HL-60 (cell line): ENCODE data around the gene ATP8A1.

Experiments
- DNase-seq, 2 experiments: peaks; one replicate each; pipeline ENCODE4 v3.0.0-alpha.2; 2010 to 2020; ENCODE audit warnings: low read depth in 1 of 2, low spot score in 1 of 2
- H3K27ac ChIP-seq: fragments of 250-450 bp; sonication (Bioruptor Pico); replicated peaks from 2 replicates; pipeline ENCODE4 v1.5.1; 2020; ENCODE audit warnings: mild to moderate bottlenecking, moderate library complexity
- H3K27me3 ChIP-seq: fragments of 250-450 bp; sonication (Bioruptor Pico); 2 replicates; pipeline ENCODE4 v1.5.1; 2021; ENCODE audit warnings: mild to moderate bottlenecking, moderate library complexity; ENCODE audit not compliant: insufficient read depth, poor library complexity, severe bottlenecking
- H3K4me3 ChIP-seq: replicated peaks from 2 replicates; pipeline ENCODE4 v1.5.1; 2011; ENCODE audit warnings: mild to moderate bottlenecking, control low read depth, low read length; ENCODE audit not compliant: insufficient read depth
- CTCF ChIP-seq: IDR thresholded peaks from one replicate; pipeline ENCODE4 v1.5.1; 2011; ENCODE audit warnings: low read length, control low read depth, inconsistent platforms; ENCODE audit not compliant: insufficient read depth
- GABPA ChIP-seq: IDR thresholded peaks from 2 replicates; pipeline ENCODE4 v1.6.1; 2012; ENCODE audit warnings: low read depth
- POLR2AphosphoS5 ChIP-seq: IDR thresholded peaks from 2 replicates; pipeline ENCODE4 v1.6.1; 2012; ENCODE audit warnings: low read depth
- REST ChIP-seq: IDR thresholded peaks from 2 replicates; pipeline ENCODE4 v1.6.1; 2012; ENCODE audit warnings: low read depth; ENCODE audit not compliant: insufficient replicate concordance
- SPI1 ChIP-seq: IDR thresholded peaks from 2 replicates; pipeline ENCODE4 v1.6.1; 2012; ENCODE audit warnings: low read depth, mild to moderate bottlenecking, borderline replicate concordance

Gene ATP8A1

DNA sequence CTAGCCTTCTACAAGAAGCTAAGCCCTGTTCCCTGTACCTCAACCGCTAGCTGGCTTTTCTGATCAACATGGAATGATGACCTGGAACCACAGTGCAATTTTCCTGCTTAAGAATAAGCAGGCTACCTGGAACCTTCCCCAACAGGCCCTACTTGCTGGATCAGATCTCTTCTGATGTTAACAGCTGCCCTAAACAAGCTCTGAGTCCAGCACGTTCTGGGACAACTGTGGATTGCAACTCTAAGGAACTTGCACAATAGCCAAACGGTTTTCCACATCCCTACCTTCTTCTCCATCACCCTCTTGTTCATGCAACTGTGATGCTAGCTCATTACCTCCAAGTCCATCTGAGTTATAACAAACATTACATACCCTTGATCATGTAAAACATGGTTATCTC lies 19.8 kb downstream of the ATP8A1 start:
- DNase-seq, result no peak
- Histone ChIP-seq H3K27ac (no peak overlapping the region), H3K4me3 (no peak overlapping the region), H3K27me3 (no peaks in the 10 kb centered on the region)
- TF ChIP-seq SPI1 (no peak), POLR2AphosphoS5 (no peak)

DNA sequence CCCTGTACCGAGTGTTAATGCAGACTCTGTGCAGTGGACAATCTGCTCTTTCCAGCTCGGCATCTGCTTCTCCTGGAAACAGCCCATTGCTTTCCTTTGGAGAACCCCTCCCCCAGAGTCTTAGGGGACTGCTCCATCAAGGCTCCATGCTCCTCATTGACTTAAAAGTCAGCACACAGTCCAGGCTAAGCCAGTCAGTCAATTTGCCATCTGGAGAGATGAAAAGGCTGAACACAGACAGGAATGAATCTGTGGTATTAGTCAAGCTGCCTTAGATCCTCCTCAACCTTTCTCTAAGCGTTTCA lies 20.3 kb downstream of the ATP8A1 start:
- no peak for TF ChIP-seq GABPA
- TF ChIP-seq REST, result no peak
- TF ChIP-seq CTCF, result no peak
- TF ChIP-seq POLR2AphosphoS5, result no peak
- no peak for TF ChIP-seq SPI1
- no peak for DNase-seq
- no peak overlapping the region for H3K4me3 ChIP-seq
- H3K27ac ChIP-seq, result no peak overlapping the region
- H3K27me3 ChIP-seq, result no peaks in the 10 kb centered on the region

- no peak for TF ChIP-seq POLR2AphosphoS5
- no peak for TF ChIP-seq GABPA
- TF ChIP-seq SPI1, result no peak
- TF ChIP-seq CTCF, result no peak
- TF ChIP-seq REST, result no peak
- no peak overlapping the region for H3K27ac ChIP-seq
- no peak overlapping the region for H3K4me3 ChIP-seq
- no peaks in the 10 kb centered on the region for H3K27me3 ChIP-seq
- no peak for DNase-seq
Observed at GRCh38 chr4:42633605-42634388, 23.1 kb downstream of the ATP8A1 start.

GRCh38 chr4:42632653-42633382 lies 24.1 kb downstream of the ATP8A1 start:
- TF ChIP-seq POLR2AphosphoS5 (no peak), SPI1 (no peak), CTCF (no peak), GABPA (no peak), REST (no peak)
- no peaks in the 10 kb centered on the region for H3K27me3 ChIP-seq
- no peak overlapping the region for H3K27ac ChIP-seq
- DNase-seq, result peak in 1 of 2 experiments; percentile 12
- no peak overlapping the region for H3K4me3 ChIP-seq
